Fibroblast of skin of left biceps (primary cell): ENCODE results near the gene ATR.
A peak's percentile ranks its signal among the peaks of the same experiment; 100 is the strongest.
"Not testable (repeated sequence)": the region's sequence is repeated elsewhere in the genome, so short reads cannot be mapped to it uniquely, and the experiment has no call there.

Source experiments
- DNase-seq, 2 experiments: peaks; one replicate each; pipeline ENCODE4 v3.0.0-alpha.2; 2013; ENCODE audit warnings: low read depth in 2 of 2

Gene ATR

DNA sequence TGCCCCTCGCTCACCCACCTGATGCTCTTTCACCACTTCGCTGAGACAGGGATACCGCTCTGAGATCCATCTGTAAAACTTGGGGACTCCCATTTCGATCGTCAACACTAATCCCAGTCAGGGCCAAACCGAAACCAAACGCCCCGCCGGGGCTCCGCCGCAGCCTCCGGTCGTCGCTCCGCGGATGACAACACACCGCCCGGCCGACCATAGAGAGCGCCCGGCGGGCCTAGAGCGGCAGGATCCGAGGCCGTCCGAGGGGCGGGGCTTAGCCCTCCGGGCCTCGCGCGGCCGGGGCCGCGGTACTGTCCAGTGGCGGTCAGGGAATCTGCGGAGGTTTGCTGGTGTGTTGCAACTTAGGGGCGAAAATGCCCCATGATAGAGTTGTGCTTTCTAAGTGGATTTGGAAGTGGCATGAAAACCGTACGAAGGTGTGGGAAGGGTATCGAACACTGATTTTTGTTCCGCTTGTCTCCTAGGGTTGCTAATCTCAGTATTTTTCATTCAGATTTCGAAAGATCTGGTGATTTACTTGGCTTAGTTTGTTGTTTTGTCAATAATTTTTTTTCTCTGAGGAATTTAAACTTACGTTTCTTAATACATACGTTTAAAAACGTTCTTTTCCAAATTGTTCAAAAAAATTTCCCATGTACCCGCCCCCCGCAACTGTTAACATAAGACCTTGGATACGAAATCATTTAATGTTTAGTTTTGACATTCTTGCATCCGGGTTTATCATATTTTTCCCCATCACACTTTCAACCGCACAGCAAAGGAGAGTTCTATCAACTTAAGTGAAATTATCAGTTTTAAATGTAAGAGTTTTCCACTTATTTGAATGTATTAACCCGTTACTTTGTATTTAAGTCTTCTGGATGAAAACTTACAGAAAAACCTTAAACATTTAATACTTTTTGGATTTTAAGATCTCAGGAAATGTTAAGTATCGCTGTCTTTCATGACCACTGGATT is 130.4 kb downstream of the ATR start, which contains the start of gene XRN1:
Gene XRN1 (minus strand): TSS at position 186 of the 972 bp plus-strand sequence. CDS start 93 bp downstream, at position 93.
- DNase-seq: peak; percentile 79

DNA sequence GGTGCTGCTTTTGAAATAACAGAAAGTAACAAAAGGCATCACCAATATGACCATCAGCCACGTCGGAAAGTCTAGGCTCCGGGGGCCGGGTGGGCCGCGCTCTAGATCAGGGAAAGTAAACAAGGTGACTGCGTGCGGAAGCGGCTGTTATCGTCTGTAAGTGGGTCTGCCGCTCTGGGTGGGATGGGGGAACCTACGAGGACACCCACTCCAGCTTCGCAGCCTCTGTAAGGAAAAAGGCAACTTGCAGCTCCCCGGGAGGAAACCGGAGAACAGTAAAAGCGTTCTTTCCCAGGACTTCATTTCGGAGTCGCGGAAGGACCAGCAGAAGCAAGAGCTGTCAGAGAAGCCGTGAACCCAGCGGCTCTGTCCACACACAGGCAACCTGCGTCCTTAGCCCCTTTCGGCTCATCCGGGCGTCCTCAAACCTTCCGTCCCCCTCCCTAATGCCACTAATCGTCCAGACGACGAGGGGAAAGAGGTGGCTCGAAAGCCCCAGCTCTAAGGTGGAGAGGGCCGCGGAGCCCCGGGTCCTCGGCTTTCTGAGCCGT is 131.2 kb downstream of the ATR start:
- peak in 1 of 2 experiments; percentile 3 for DNase-seq

DNA sequence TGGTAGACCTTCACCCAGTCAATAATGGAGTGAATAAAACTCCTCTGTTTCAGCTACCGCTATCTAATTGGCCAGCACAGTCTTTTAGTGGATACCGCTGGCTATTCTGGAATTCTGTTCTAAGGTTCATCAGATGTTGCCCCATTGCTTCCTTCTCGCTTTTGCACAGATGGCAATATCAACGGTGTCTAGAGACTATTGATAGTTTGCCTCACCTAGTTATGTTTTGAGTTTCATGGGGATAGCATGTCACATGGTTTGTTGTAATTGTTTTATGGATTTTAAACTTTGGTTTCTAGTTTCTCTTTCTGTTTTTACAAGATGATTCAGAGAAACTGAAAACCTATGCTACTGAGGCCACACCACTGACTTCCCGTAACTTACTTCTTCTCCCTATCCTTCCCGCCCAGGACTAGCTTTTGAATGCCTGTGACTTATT is 132.7 kb downstream of the ATR start:
- DNase-seq: peak in 1 of 2 experiments; percentile 1

DNA sequence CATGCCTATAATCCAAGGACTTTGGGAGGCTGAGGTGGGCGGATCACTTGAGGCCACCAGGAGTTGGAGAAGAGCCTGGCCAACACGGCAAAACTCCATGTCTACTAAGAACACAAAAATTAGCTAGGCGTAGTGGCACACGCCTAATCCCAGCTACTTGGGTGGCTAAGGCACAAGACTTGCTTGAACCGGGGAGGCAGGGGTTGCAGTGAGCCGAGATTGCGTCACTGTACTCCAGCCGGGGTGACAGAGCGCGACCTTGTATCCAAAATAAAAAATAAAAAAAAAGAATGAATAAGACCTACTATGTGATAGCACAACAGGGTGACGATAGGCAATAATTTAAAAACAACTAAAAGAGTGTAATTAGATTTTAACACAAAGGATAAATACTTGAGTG is 134.2 kb downstream of the ATR start:
- DNase-seq: no peak

DNA sequence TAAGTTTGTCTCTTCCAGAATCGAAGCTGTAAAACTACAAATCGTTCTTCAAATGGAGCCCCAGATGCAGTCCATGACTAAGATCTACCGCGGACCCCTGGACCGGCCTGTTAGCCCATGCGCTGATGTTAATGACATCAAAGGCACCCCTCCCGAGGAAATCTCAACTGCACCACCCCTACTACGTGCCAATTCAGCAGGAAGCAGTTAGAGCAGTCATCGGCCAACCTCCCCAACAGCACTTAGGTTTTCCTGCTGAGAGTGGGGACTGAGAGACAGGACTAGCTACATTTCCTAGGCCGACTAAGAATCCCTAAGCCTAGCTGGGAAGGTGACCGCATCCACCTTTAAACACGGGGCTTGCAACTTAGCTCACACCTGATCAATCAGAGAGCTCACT is 135.5 kb downstream of the ATR start:
- not testable (repeated sequence) for DNase-seq

DNA sequence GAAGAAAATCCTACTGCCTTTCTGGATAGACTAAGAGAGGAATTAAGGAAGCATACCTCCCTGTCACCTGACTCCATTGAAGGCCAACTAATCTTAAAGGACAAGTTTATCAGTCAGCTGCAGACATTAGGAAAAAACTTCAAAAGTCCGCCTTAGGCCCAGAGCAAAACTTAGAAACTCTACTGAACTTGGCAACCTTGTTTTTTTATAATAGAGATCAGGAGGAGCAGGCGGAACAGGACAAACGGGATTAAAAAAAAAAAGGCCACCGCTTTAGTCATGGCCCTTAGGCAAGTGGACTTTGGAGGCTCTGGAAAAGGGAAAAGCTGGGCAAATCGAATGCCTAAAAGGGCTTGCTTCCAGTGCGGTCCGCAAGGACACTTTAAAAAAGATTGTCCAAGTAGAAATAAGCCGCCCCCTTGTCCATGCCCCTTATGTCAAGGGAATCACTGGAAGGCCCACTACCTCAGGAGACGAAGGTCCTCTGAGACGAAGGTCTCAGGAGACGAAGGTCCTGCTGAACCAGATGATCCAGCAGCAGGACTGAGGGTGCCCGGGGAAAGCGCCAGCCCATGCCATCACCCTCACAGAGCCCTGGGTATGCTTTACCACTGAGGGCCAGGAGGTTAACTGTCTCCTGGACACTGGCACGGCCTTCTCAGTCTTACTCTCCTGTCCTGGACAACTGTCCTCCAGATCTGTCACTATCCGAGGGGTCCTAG is 138.9 kb downstream of the ATR start:
- not testable (repeated sequence) for DNase-seq

DNA sequence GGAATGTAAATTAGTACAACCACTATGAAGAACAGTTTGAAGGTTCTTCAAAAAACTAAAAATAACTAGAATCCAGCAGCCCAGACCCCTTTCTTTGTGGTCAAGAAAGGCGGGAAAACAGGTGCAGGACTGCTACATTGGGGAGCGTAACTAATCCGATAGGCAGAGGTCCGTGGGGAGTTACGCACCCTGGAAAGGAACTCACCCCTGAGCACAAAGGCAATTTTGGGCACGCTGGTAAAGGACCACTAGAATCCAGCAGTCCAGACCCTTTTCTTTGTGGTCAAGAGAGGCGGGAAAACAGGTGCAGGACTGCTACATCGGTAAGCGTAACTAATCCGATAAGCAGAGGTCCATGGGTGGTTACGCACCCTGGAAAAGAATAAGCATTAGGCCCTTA is 140.4 kb downstream of the ATR start:
- not testable (repeated sequence) for DNase-seq

DNA sequence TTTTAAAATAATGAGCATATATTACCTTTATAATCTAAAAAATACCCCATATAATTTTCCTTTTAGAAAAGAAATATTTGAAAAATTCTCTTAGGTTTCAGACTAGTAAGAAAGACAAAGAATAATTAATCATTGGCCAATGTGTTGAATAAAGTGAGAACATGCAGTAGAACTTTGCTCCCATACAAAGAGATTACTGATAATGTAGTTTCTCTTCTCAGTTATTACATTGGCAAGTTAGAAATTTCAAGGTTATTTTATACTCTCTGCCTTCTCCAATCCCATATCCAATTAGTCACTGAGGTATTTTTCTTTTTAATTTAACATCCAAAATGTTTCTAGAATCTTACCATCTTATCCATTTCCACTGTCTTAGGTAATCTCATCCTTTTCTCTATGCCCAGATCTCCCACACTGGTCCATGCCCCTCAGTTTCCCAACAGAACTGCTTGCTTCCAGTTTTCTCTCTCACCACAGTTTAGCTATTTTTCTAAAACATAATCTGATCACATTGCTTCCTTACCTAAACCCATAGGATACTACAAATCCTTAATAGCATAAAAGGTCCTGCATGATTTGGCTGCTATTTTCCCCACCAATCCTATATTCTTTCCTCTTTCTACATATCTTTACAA is 141.5 kb downstream of the ATR start:
- no peak for DNase-seq

DNA sequence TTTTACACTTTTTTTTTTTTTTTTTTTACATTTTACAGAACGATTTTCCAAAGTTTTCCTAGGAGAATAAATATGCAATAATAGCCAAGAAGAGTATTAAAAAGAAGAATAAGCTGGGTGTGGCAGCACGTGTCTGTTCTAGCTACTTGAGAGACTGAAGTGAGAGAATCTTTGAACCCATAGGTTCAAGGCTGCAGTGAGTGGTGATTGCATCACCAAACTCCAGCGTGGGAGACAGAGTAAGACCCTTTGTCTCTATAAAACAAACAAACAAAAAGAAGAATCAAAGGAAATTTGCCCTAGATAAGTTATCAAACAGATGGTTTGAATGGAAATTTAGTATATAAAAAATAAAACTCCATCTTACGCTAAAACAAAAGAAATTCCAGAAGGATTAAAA is 144.0 kb downstream of the ATR start:
- no peak for DNase-seq

DNA sequence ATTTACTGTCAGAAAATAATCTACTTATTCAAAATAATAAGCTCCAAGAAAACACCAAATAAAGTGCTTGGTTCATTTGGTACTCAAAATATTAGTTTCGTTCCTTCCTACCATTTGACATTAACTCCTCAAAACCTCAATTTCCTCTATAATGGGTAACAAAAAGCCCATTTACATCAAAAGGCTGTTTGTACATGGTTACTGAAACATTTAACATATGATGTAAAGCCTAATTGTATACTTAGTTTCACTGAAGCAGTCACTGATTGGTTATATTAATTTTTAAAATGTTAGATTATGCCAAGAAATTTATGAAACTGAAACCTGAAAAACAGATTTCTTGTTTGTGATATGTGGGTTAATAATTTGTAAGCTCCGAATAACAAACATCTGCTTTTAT is 145.4 kb downstream of the ATR start:
- DNase-seq: no peak

DNA sequence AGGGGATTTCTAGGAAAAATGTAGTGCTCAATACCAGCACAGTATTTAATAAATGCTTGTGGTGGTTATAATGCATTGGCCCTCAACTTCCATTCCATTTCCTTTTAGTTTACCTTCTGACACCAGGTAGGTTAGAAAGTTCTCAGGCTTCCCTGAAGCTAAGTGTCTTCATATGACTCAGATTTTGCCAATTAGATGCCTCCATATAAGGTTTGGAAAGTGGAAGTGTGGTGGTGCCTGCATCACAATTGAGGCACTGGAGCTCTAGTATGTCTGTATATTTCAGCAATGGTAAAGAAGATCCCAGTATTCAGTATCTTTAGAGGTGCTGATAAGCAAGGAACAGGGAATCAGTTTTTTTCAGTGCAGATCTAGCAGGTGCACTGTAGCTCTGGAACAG is 149.0 kb downstream of the ATR start:
- no peak for DNase-seq

DNA sequence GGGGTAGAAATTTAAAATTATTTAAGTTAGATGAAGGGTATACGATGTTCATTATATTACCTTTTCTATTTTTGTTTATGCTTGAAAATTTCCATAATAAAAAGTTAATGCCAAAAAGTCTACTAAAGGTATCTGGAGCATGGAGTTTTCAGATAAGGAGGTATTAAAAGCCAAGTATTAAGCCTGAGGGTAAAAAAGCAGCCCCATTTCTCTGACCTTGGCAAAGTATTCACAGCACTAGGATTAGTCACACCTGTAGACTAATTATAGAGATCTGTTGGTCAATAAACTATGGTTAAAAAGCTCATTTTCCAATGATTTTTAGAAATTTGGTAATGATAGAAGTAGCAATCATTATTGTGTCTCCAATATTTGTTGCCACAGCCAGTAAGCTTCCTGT is 153.8 kb downstream of the ATR start:
- no peak for DNase-seq

DNA sequence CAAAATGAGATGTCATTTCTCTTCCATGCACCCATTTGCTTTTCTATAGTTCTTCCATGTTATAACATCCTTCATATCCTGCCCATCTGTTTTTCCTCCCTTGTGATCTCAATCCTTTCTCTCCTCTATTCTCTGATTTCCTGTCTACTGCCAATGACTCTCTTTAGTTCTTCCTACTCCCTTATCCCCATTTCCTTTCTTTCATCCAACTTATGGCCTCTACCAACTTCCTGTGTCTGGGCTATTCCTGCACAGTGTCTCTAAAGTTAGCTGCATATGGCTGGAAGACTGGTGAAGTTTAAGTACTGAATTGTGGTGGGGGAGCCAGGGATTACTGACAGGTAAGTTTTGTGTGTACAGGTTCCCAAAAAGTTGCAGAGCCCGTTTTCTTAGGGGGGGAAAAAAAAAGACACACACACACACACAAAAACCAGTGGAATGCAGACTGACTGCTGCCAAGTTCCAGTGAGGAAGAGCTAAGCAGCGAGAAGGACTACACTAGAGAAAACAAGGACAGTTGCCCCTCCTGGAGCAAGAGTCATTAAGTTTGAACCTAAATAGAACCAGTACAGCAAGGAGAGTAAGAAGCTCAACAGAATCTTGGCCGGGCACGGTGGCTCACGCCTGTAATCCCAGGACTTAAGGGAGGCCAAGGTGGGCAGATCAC is 159.5 kb downstream of the ATR start:
- DNase-seq: no peak

DNA sequence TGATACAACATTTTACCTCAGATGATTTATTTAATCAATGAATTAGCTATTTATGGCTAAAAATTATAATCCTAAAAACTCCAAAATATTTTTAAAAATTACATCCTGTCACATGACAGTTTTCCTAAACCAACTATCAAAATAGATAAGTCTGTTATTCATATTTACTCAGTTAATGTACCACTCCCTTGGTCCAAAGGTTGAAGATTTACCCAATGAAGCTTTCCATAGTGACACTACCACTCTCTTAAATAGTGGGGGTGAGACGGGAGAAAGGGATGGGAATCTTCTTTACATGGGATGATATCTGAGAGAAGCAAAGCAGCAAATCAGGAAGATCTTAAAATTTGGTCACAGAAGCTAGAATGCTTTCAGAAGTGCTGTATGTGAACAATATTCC is 161.2 kb downstream of the ATR start:
- DNase-seq: no peak

DNA sequence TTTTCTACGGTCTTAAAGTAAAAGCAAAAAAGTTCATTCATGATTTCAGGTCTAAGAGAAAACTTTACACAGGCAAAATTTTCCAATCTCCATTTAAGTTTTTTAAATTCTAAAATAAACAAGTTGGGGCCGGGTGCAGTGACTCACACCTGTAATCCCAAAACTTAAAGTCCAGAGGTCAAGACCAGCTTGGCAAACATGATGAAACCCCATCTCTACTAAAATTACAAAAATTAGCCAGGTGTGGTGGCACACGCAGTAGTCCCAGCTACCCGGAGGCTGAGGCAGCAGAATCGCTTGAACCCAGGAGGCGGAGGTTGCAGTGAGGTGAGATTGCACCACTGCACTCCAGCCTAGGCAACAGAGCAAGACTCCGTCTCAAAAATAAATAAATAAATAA is 178.0 kb downstream of the ATR start:
- not testable (repeated sequence) for DNase-seq
